H1 (cell line): ENCODE data around the gene GPR26. TPM values are rescaled to one million over a fixed set of nuclear protein-coding genes. Genes with fewer than 3 reads are reported as not detected.

Source experiments
- ASH2L ChIP-seq: fragments of 200-600, 300-600 bp; sonication (generic); IDR thresholded peaks from one replicate; pipeline ENCODE4 v1.7.1; 2017; ENCODE audit warnings: low read length
- CBX5 ChIP-seq: fragments of 300-800, 300-1000 bp; sonication (generic); IDR thresholded peaks from 2 replicates; pipeline ENCODE4 v1.7.1; 2016; ENCODE audit warnings: antibody characterized with exemption, low read length, low read depth
- CHD2 ChIP-seq: IDR thresholded peaks from 2 replicates; pipeline ENCODE4 v1.6.1; 2012; ENCODE audit warnings: low read length, improper control_type of control experiment
- EP300 ChIP-seq, 2 experiments: IDR thresholded peaks; 1 replicate in 1 of 2; 2 replicates in 1 of 2; pipeline ENCODE4 v1.6.1; 2011 to 2012; ENCODE audit warnings: low read depth in 2 of 2, low read length in 2 of 2, mild to moderate bottlenecking in 2 of 2, borderline replicate concordance in 1 of 2, inconsistent platforms in 1 of 2, moderate library complexity in 1 of 2
- SAP30 ChIP-seq: fragments of 300-600 bp; sonication (generic); IDR thresholded peaks from 2 replicates; pipeline ENCODE4 v1.7.1; 2012; ENCODE audit warnings: low read length, moderate library complexity, mild to moderate bottlenecking, inconsistent platforms; ENCODE audit not compliant: insufficient read depth, insufficient replicate concordance
- polyA plus RNA-seq, 7 experiments: library from polyadenylated mRNA; depleted of rRNA in 3 of 7; stranded (reverse) in 5 of 7; unstranded in 2 of 7; fragments of >200 nt in 5 of 7; fragments of 200-250 nt in 2 of 7; gene quantifications; 1 replicate in 5 of 7; 2 replicates in 1 of 7; 4 replicates in 1 of 7; pipeline versions ENCODE4 v1.2.1 to v1.2.3, GENCODE V29; 2011 to 2013; ENCODE audit warnings: missing spikeins in 2 of 7, mixed read lengths in 2 of 7
- total RNA-seq: library from RNA; stranded (reverse); fragmentation: NEBNext Ultra II Directional; extraction: Animal tissue kit (Norgen Biotek cat#: 25700); gene quantifications from 2 replicates; pipeline ENCODE4 v1.2.1, GENCODE V29; 2021
- TF ChIP-seq, protein P1 (sequence below): IDR thresholded peaks from 2 replicates; pipeline ENCODE4 v1.6.1; 2012; ENCODE audit warnings: low read length, inconsistent platforms

The GPR26 gene
- total and polyA plus RNA-seq, 2 of the 8 experiments (the other 6 are each of a cell fraction or from before 2014, with no cell fraction given), result 0.09 to 0.21 TPM

DNA sequence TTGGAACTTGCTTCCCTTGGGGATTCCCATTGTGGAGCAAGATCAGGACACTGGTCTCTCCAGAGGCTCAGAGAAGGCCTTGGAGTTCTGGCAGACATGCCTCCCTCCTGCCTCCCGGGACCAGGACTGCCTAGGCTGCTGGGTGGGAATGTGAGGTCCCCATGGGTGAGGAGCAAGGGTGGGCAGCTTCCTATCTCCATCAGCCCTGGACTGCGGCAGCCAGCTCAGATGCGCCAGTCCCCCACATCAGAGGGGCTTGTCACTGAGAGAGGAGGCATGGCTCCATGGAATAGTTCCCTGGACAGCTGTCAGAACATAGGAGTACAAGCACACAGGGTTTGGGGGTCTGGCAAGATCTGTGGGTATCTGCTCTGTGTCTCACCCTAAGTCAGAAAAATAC lies 17.3 kb downstream of the GPR26 start (continued):
- TF ChIP-seq SAP30, result no peak
- TF ChIP-seq, protein P1, sequence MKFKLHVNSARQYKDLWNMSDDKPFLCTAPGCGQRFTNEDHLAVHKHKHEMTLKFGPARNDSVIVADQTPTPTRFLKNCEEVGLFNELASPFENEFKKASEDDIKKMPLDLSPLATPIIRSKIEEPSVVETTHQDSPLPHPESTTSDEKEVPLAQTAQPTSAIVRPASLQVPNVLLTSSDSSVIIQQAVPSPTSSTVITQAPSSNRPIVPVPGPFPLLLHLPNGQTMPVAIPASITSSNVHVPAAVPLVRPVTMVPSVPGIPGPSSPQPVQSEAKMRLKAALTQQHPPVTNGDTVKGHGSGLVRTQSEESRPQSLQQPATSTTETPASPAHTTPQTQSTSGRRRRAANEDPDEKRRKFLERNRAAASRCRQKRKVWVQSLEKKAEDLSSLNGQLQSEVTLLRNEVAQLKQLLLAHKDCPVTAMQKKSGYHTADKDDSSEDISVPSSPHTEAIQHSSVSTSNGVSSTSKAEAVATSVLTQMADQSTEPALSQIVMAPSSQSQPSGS, result no peak
- TF ChIP-seq ASH2L, result no peak
- no peak for TF ChIP-seq CHD2
- no peak for TF ChIP-seq EP300 (IDR thresholded peaks at IDR 0.05; ENCODE audit: borderline replicate concordance in 1 of 2, low read depth in 2 of 2, low read length in 2 of 2)
- no peak for TF ChIP-seq CBX5
